Lower leg skin (tissue), 4 donors: Measurements from ENCODE around the gene LRRC19. TPM values are rescaled to one million over a fixed set of nuclear protein-coding genes. Genes with fewer than 3 reads are reported as not detected.

ENCODE experiments used
- DNase-seq, 2 donors: peaks; one replicate each; pipeline ENCODE4 v3.0.0-alpha.2; 2019; ENCODE audit warnings: low spot score in 2 of 2
- H3K4me3 ChIP-seq: fragments of 200-600 bp; sonication (generic); 2 replicates; pipeline ENCODE4 v1.5.1; 2017; ENCODE audit warnings: mild to moderate bottlenecking, low read depth; ENCODE audit not compliant: poor library complexity, severe bottlenecking
- CTCF ChIP-seq, 3 donors: fragments of 450-650 bp; IDR thresholded peaks; one replicate each; pipeline ENCODE4 v1.5.1; 2016; ENCODE audit warnings: antibody characterized with exemption in 3 of 3, mild to moderate bottlenecking in 3 of 3, moderate library complexity in 2 of 3
- POLR2A ChIP-seq, 2 donors: fragments of 450-650 bp; IDR thresholded peaks; one replicate each; pipeline ENCODE4 v1.6.1; 2016 to 2017; ENCODE audit warnings: antibody characterized with exemption in 2 of 2, mild to moderate bottlenecking in 1 of 2, moderate library complexity in 1 of 2
- WGBS, 2 donors: methylation state at CpG; one replicate each; pipeline ENCODE4 v1.1.5; 2018; 5-methylcytosine and 5-hydroxymethylcytosine counted together
- intact Hi-C: fragments of 100-400 bp; cut with DNase I; formaldehyde crosslinking; loops from one replicate; pipeline ENCODE4 v1.15.0; 2023; ENCODE audit warnings: low total_unique reads
- total RNA-seq, 4 donors: library from RNA; depleted of rRNA; stranded (reverse); fragments of >200 nt; gene quantifications; one replicate each; pipeline ENCODE4 v1.1.0, GENCODE V29; 2016

Gene LRRC19
- not detected for total RNA-seq

GRCh38 chr9:27005491-27005890 lies at the start of gene LRRC19:
TSS of gene LRRC19 (minus strand) at chr9:27005672. CDS start at chr9:26999694, 5,978 bp downstream.
- WGBS, 2 donors, result 95 to 96% methylated on average over 3 of the region's 3 CpGs
- no peak within 1 kb of the TSS for H3K4me3 ChIP-seq
- intact Hi-C loops, result no loop called here
- TF ChIP-seq CTCF (IDR thresholded peaks at IDR 0.05) (no peak), POLR2A (IDR thresholded peaks at IDR 0.05) (no peak)
- no peak for DNase-seq

- no peak overlapping the region for H3K4me3 ChIP-seq
- TF ChIP-seq POLR2A (IDR thresholded peaks at IDR 0.05) (no peak), CTCF (IDR thresholded peaks at IDR 0.05) (no peak)
- DNase-seq, result no peak
- intact Hi-C loops, result no loop called here
These were observed 49.4 kb upstream of the LRRC19 start for GRCh38 chr9:27054841-27055240.

GRCh38 chr9:27054125-27054524 lies 48.7 kb upstream of the LRRC19 start:
- TF ChIP-seq CTCF (IDR thresholded peaks at IDR 0.05) (no peak), POLR2A (IDR thresholded peaks at IDR 0.05) (no peak)
- WGBS, 2 donors, result 88 to 93% methylated on average over 1 of the region's 1 CpG
- H3K4me3 ChIP-seq, result no peak overlapping the region
- intact Hi-C loops, result no loop called here
- DNase-seq, result no peak

- intact Hi-C loops, result no loop called here
- H3K4me3 ChIP-seq, result no peak overlapping the region
- no peak for TF ChIP-seq CTCF (IDR thresholded peaks at IDR 0.05)
- 39 to 41% methylated on average over 6 of the region's 6 CpGs for WGBS, 2 donors
- no peak for DNase-seq
These were observed 48.0 kb upstream of the LRRC19 start for GRCh38 chr9:27053369-27054022.

- H3K4me3 ChIP-seq, result no peak overlapping the region
- 80% methylated on average over 4 of the region's 4 CpGs for WGBS, 2 donors
- TF ChIP-seq CTCF (IDR thresholded peaks at IDR 0.05) (no peak), POLR2A (IDR thresholded peaks at IDR 0.05) (no peak)
- no peak for DNase-seq
- intact Hi-C loops, result loop anchor here (10.0 kb wide), 1 partner anchor 228 kb away; no protein-coding TSS in a partner anchor
These were observed 41.7 kb upstream of the LRRC19 start for GRCh38 chr9:27047136-27047535.

- DNase-seq, result no peak
- 93 to 99% methylated on average over 2 of the region's 2 CpGs for WGBS, 2 donors
- intact Hi-C loops, result loop anchor here (10.0 kb wide), 1 partner anchor 232 kb away; no protein-coding TSS in a partner anchor
- TF ChIP-seq CTCF (IDR thresholded peaks at IDR 0.05), result no peak
- no peak for TF ChIP-seq POLR2A (IDR thresholded peaks at IDR 0.05)
- no peak overlapping the region for H3K4me3 ChIP-seq
These were observed 37.7 kb upstream of the LRRC19 start for GRCh38 chr9:27043176-27043575.
